C4-2B (cell line): ENCODE results near the gene HPCAL1.

Experiments used
- H3K27ac ChIP-seq: fragments of 450-650 bp; 2 replicates; pipeline ENCODE4 v1.5.1; 2017
- ZFX ChIP-seq: fragments of 450-650 bp; IDR thresholded peaks from 2 replicates; pipeline ENCODE4 v1.6.1; 2017
- TF ChIP-seq, protein P1 (sequence below): fragments of 450-650 bp; conservative IDR thresholded peaks from 2 replicates; pipeline ENCODE4 v1.5.1; 2017; ENCODE audit warnings: mild to moderate bottlenecking

Gene HPCAL1

DNA sequence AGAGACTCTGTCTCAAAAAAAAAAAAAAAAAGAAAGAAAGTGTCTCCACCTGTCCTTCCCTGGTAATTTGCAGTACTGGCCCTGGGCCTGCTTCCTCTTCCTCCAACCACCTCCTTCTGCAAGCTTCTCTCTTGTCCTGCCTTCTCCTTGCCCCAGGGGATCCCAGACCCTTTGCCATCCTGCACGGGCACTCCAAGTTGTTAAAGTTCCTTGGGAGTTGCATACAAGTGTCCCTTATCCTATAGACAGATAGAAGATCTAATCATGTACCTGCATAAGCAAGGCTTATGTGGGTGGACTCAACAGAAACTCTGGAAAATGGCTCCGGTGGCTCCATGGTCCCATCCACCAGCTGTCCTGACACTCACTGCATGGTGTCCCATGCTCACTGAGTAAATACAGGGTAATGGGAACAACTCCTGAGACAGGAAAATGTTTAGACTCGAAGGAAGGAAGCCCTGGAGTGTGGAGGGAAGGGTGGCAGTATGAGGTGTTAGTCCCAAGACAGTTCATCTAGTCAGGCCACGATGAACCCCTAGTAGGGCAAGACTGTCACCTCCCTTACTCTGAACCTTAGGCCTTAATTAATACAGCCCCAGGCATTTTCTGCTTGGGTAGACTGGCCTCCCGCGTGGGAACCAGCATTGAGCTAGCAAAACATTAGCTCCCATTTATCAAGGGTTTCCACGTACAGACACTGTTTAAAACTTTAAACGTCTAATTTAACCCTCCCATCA lies 128.3 kb downstream of the HPCAL1 start:
- TF ChIP-seq ZFX: no peak
- TF ChIP-seq, protein P1, sequence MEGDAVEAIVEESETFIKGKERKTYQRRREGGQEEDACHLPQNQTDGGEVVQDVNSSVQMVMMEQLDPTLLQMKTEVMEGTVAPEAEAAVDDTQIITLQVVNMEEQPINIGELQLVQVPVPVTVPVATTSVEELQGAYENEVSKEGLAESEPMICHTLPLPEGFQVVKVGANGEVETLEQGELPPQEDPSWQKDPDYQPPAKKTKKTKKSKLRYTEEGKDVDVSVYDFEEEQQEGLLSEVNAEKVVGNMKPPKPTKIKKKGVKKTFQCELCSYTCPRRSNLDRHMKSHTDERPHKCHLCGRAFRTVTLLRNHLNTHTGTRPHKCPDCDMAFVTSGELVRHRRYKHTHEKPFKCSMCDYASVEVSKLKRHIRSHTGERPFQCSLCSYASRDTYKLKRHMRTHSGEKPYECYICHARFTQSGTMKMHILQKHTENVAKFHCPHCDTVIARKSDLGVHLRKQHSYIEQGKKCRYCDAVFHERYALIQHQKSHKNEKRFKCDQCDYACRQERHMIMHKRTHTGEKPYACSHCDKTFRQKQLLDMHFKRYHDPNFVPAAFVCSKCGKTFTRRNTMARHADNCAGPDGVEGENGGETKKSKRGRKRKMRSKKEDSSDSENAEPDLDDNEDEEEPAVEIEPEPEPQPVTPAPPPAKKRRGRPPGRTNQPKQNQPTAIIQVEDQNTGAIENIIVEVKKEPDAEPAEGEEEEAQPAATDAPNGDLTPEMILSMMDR: no peak
- no peak overlapping the region for H3K27ac ChIP-seq

DNA sequence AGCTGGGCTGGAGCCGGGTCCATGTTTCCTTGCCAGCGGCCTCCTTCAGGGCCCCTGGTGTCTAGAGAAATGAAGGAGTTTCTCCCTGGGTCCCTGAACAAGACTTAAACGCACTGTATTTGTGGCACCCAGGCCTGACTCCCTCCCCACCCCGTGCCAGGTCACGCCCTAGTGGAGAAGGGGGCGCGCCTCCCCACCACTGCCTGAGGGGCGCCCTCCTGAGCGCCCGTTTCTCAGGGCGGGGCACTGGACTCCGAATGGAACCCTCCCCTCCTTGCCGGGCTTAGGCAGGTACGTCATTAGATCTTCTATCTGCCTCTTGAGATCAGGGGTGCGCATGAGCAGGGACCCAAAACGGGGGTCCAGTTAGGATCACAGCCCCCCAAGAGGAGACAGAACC lies 129.1 kb downstream of the HPCAL1 start:
- TF ChIP-seq, protein P1: no peak
- no peak for TF ChIP-seq ZFX
- no peak overlapping the region for H3K27ac ChIP-seq

DNA sequence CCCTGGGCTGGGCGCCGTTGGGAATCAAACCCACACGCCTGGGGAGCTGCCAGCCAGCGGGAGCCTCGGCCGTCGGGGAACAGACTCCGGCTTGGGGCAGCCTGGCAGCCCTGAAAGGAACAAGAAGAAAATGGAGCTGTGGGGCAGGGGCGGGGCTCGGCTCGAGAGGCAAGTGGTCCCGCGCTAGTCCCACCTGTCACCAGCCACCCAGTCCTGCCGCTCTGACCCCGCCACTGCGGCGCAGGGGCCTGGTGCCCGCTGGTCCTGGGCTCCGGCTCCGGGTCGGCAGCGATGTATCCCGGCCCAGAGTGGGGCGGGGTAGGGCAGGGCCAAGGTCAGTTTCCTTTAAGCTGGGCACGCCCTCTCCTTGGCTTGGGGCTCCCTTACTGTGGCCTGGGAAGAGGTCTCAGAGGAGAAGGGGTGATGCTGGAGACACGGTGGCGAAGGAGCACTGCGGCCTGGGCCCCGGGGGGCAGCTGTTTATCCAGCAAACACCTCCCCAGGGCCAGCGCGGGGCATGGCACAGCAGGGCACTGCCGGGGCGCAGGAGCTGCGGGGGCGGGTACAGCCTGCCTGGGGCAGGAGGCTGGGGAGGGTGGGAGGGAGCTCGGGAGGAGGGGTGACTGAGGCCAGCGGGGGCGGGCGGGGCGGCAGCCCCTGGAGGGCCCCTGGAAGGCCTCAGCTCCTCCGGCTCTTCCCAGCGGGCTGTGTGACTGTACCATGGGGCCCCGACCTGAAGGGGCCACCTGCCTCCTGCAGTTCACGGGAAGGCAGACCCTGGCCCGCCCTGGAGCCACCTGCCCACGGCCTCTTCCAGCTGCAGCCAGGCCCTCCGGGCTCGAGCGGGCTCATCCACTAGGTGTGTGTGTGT lies 129.8 kb downstream of the HPCAL1 start:
- no peak for TF ChIP-seq ZFX
- TF ChIP-seq, protein P1: no peak
- H3K27ac ChIP-seq: no peak overlapping the region

DNA sequence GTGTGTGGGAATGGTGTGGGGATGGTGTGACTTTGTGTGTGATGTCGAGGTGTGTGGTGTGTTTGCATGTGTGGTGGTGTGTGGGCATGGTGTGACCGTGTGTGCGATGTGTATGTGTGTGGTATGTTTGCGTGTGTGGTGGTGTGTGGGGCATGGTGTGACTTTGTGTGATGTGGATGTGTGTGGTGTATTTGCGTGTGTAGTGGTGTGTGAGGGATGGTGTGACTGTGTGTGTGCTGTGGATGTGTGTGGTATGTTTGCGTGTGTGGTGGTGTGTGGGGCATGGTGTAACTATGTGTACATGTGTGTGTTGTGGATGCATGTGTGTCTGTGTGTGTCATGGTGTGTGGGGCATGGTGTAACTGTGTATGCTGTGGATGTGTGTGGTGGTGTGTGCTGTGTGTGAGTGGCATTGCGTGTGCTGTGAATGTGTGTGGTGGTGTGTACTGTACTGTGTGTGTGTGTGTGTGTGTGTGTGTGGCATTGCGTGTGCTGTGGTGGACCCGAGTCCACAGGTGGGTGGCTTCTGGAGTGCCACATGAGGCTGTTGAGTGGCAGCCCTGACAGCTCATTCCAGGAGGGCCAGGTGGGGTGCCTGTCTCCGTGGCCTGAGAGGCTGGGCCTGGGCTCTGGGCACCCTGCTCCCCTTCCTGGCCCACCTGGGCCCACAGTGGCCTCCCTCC lies 130.7 kb downstream of the HPCAL1 start:
- TF ChIP-seq, protein P1: no peak
- no peak for TF ChIP-seq ZFX
- H3K27ac ChIP-seq: no peak overlapping the region

DNA sequence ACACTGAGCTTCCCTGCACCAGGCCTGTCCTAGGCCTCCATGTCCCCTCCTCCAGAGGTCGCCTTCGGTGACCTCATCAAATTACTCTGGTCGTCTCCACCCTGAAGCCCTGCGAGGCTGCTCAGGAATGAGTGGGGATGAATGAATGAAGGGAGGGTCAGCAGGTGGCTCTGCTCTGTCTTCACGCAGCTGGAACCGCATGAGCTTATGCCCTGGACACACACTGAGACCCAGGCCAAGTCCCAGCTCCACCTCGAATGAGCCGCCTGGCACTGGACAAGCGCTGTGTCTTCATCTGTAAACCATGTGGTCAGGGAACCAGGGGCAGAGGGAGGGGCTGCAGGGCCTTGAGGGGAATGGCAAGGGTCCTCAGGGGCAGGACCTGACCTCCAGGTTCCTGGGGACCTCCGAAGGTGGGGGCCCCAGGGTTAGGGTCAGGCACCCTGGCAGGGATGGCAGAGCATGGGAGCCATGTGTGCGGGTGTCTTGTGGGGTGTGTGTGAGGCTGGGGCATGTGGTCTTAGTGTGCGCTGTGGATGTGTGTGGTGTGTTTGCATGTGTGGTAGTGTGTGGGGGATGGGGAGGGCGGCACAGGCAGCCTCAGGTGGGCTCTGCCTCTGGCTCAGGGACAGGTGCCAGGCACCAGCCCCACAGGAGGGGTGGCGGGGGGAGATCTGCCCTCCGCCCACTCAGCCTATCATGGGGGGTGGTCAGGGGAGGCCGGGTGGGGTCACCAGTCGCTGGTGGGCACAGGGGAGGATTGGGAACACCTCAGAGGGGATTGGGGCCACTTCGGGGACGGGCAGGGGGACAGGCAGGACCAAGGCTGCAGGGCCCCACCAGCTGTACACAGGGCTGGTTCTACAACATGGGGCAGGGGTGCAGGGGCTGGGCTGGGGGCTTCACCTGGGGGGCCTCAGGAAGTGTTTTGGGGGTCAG lies 131.5 kb downstream of the HPCAL1 start:
- TF ChIP-seq, protein P1: no peak
- no peak for TF ChIP-seq ZFX
- H3K27ac ChIP-seq: no peak overlapping the region

DNA sequence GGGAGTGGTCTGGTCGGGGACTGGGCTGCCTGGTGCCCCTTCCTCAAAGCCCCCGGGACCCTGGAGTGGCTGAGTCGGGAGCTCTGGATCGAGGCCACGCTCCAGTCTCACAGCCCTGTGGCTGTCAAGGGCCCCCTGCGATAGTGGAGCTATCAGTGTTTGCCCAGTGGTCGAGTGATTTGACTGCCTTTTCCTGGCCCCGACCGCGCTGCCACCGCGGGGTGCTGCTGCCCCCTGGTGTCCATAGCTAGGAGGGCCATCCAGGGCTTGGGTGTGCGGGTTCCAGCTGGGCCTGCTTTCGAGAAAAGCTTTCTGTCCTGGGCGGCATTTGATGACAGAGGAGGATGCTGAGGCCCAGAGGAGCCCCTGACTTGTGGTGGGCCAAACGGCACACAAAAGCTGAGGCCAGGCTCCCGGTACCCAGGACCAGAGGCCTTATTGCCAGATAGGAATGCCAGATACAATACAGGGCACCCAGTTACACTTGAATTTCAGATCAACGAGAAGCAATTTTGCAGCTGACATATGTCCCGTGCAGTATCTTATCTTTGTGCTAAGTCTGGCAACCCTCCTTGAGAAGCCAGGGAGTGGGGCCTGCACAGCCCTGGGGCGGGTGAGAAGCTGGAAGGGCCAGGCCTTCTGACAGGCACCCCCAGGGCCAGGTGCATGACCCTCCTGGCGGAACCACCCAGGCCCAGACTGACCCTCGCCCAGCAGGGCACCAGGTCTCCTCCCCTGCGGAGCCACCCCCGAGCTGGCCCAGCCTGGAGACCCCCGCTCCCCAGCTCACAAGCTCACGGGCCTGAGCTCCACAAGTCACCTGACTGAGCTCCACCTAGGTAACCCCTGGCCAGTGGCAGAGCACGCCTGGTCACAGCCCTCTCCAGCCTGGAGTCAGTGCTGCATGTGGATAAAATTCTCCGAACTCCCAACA lies 132.4 kb downstream of the HPCAL1 start:
- H3K27ac ChIP-seq: no peak overlapping the region
- TF ChIP-seq, protein P1: peak; percentile 93
- no peak for TF ChIP-seq ZFX
